ENCODE data around the gene BICC1. TPM values are rescaled to one million over a fixed set of nuclear protein-coding genes. Genes with fewer than 3 reads are reported as not detected.

BICC1 gene
- total RNA-seq, 1 experiment from 2014 or later, result 0.57 TPM

DNA sequence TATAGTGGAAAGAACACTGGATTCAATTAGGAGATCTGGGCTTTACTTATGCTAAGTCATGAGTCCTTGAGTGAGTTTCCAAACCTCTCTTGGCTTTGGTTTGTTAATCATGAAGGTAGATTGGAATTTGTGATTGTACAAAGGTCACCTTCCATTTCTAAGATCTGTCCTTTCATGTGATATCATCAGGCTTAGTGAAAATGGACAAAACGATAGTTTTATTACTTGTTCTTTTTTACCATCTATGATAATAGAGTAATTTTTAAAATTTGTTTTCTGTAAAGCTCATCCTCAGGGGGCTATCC is 309.0 kb downstream of the BICC1 start:
- no peaks in the 10 kb centered on the region for H4K20me1 ChIP-seq (ENCODE audit: control insufficient read depth, insufficient read depth, insufficient read length)
- no peak for TF ChIP-seq CTCF (conservative IDR thresholded peaks at IDR 0.05)
- no peak overlapping the region for H4K5ac ChIP-seq (ENCODE audit: insufficient read length, low read depth, low read length)
- no peak overlapping the region for H2AFZ ChIP-seq (ENCODE audit: low read length)
- H3K4me1 ChIP-seq (ENCODE audit: insufficient read depth, low read length), result no peaks in the 10 kb centered on the region
- DNase-seq, result no peak
- H3K27me3 ChIP-seq (ENCODE audit: insufficient read depth, low read length), result no peaks in the 10 kb centered on the region
- H3K23me2 ChIP-seq (ENCODE audit: insufficient read length, low read depth, low read length, poor library complexity, severe bottlenecking), result no peaks in the 10 kb centered on the region
- H2BK5ac ChIP-seq (ENCODE audit: insufficient read length, low read length), result no peak overlapping the region
- H2BK20ac ChIP-seq (ENCODE audit: low read depth, low read length, poor library complexity, severe bottlenecking), result no peak overlapping the region
- WGBS (ENCODE audit: extremely low coverage, insufficient read length, low lambda C conversion rate), result no CpG with 5 or more reads among the region's 1 CpG
- no peak overlapping the region for H3K4me3 Mint-ChIP-seq
- H3K9ac ChIP-seq (ENCODE audit: extremely low read depth, insufficient read length, low read length), result no peak overlapping the region
- H3T11ph ChIP-seq (ENCODE audit: low read length), result no peak overlapping the region
- H3K27ac ChIP-seq (ENCODE audit: insufficient read length, low read depth, low read length), result no peak overlapping the region
- H3K56ac ChIP-seq (ENCODE audit: insufficient read length, low read depth, low read length), result no peak overlapping the region
- H2AK5ac ChIP-seq (ENCODE audit: insufficient read length, low read length), result no peak overlapping the region
- no peaks in the 10 kb centered on the region for H3K79me1 ChIP-seq (ENCODE audit: insufficient read depth, low read depth, low read length, poor library complexity, severe bottlenecking)
- H3K9me3 Mint-ChIP-seq, result no peaks in the 10 kb centered on the region
- no peak overlapping the region for H3K23ac ChIP-seq (ENCODE audit: insufficient read length, low read depth, low read length)
- H3K79me2 ChIP-seq (ENCODE audit: insufficient read depth, low read length), result no peaks in the 10 kb centered on the region
- H2BK15ac ChIP-seq (ENCODE audit: low read depth, low read length), result no peak overlapping the region
- H4K91ac ChIP-seq (ENCODE audit: insufficient read length, low read depth, low read length), result no peak overlapping the region
- no peaks in the 10 kb centered on the region for H3K36me3 Mint-ChIP-seq (ENCODE audit: insufficient read depth in 1 of 3, low read depth in 3 of 3)
- H3K4me2 ChIP-seq (ENCODE audit: insufficient read depth, insufficient read length, low read length), result no peak overlapping the region
- no peak overlapping the region for H3K18ac ChIP-seq (ENCODE audit: insufficient read length, low read depth, low read length)
- no peaks in the 10 kb centered on the region for H3K27me3 Mint-ChIP-seq (ENCODE audit: low read depth)
- no peak overlapping the region for H4K8ac ChIP-seq (replicated peaks; ENCODE audit: insufficient read length, low read depth, low read length)
- H2BK120ac ChIP-seq (ENCODE audit: low read depth, low read length, poor library complexity, severe bottlenecking), result no peak overlapping the region
- no peak overlapping the region for H2BK12ac ChIP-seq (ENCODE audit: insufficient read length, low read depth, low read length)
- H3K9me3 ChIP-seq (ENCODE audit: control insufficient read depth, low read depth, low read length), result no peaks in the 10 kb centered on the region
- no peak overlapping the region for H3K14ac ChIP-seq (ENCODE audit: insufficient read depth, low read length)
- no peak overlapping the region for H3K4ac ChIP-seq (ENCODE audit: low read depth, low read length)
- no peak overlapping the region for H3K27ac Mint-ChIP-seq
- H3K4me1 Mint-ChIP-seq, result no peaks in the 10 kb centered on the region

All from H9 (cell line).